BJ (cell line): ENCODE results near the gene YWHAE. TPM values are rescaled to one million over a fixed set of nuclear protein-coding genes. Genes with fewer than 3 reads are reported as not detected.

Experiments used
- CTCF ChIA-PET: fragments of 350-600 bp; formaldehyde crosslinking; extraction: SDS; loops from one replicate; lab custom pipeline; 2021; ENCODE audit warnings: antibody characterized with exemption, inconsistent platforms; lab: Yijun Ruan, JAX
- POLR2A ChIA-PET: fragments of 300-600 bp; sonication (Branson Sonifier 250); formaldehyde crosslinking; extraction: SDS; loops from one replicate; lab custom pipeline; 2021; ENCODE audit warnings: antibody characterized with exemption; lab: Charles Lee
- DNase-seq: peaks from one replicate; pipeline ENCODE4 v3.0.0-alpha.2; 2011; ENCODE audit warnings: low read depth
- H3K27me3 ChIP-seq: 2 replicates; pipeline ENCODE4 v1.6.0; 2011; ENCODE audit warnings: low read length; ENCODE audit not compliant: control insufficient read depth, insufficient read depth
- H3K36me3 ChIP-seq: 2 replicates; pipeline ENCODE4 v1.5.1; 2011; ENCODE audit warnings: low read length; ENCODE audit not compliant: control insufficient read depth, insufficient read depth
- H3K4me3 ChIP-seq: 2 replicates; pipeline ENCODE4 v1.5.1; 2011; ENCODE audit warnings: low read depth, mild to moderate bottlenecking, control low read depth, low read length
- polyA plus RNA-seq: library from polyadenylated mRNA; depleted of rRNA; stranded (reverse); fragments of >200 nt; gene quantifications from 2 replicates; pipeline ENCODE4 v1.2.3, GENCODE V29; 2011
- TF ChIP-seq, protein P1 (sequence below): IDR thresholded peaks from 2 replicates; pipeline ENCODE4 v1.5.1; 2011; ENCODE audit warnings: low read depth, mild to moderate bottlenecking, control low read depth, inconsistent platforms, low read length, moderate library complexity; ENCODE audit not compliant: insufficient read depth

The YWHAE gene
- polyA plus RNA-seq, 1 experiment, result 618 TPM

DNA sequence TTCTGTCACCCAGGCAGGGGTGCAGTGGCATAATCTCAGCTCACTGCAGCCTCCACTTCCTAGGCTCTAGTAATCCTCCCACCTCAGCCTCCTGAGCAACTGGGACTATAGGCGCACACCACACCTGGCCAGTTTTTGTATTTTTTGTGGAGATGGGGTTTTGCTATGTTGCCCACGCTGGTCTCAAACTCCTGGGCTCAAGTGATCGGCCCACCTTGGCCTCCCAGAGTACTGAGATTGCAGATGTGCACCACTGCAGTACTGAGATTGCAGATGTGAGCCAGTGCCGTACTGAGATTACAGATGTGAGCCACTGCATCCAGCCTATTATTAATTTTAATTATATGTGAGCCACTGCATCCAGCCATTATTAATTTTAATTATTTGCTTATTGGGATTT is 42.2 kb upstream of the YWHAE start:
- ChIA-PET POLR2A (interaction anchor here (0.7 kb wide), 1 partner anchor 76 kb away, joined by 4 read pairs; no protein-coding TSS in a partner anchor), CTCF (no interaction called here)
- DNase-seq, result no peak
- Histone ChIP-seq H3K4me3 (no peak overlapping the region), H3K27me3 (no peaks in the 10 kb centered on the region), H3K36me3 (peaks cover 1% of the 10 kb centered on the region)
- TF ChIP-seq, protein P1, sequence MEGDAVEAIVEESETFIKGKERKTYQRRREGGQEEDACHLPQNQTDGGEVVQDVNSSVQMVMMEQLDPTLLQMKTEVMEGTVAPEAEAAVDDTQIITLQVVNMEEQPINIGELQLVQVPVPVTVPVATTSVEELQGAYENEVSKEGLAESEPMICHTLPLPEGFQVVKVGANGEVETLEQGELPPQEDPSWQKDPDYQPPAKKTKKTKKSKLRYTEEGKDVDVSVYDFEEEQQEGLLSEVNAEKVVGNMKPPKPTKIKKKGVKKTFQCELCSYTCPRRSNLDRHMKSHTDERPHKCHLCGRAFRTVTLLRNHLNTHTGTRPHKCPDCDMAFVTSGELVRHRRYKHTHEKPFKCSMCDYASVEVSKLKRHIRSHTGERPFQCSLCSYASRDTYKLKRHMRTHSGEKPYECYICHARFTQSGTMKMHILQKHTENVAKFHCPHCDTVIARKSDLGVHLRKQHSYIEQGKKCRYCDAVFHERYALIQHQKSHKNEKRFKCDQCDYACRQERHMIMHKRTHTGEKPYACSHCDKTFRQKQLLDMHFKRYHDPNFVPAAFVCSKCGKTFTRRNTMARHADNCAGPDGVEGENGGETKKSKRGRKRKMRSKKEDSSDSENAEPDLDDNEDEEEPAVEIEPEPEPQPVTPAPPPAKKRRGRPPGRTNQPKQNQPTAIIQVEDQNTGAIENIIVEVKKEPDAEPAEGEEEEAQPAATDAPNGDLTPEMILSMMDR, result no peak

DNA sequence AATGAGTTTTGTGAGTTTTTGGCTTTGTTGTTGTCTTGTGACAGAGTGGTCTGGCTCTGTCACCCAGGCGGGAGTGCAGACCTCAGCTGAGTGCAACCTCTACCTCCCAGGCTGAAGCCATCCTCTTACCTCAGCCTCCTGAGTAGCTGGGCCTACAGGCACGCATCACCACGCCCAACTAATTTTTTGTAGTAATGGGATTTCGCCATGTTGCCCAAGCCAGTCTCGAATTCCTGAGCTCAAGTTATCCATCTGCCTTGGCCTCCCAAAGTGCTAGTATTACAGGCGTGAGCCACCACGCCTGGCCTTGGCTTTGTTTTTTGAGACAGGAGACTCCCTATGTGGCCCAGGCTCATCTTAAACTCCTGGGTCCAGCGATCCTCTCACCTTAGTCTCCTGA is 40.9 kb upstream of the YWHAE start:
- ChIA-PET CTCF (interaction anchor here (0.7 to 1.5 kb wide), 2 partner anchors 16 to 174 kb away, joined by 3 to 4 read pairs; partner anchors contain the start of gene CRK), POLR2A (no interaction called here)
- no peak for DNase-seq
- Histone ChIP-seq H3K36me3 (peaks cover 5% of the 10 kb centered on the region), H3K27me3 (no peaks in the 10 kb centered on the region), H3K4me3 (no peak overlapping the region)
- TF ChIP-seq, protein P1, result no peak

DNA sequence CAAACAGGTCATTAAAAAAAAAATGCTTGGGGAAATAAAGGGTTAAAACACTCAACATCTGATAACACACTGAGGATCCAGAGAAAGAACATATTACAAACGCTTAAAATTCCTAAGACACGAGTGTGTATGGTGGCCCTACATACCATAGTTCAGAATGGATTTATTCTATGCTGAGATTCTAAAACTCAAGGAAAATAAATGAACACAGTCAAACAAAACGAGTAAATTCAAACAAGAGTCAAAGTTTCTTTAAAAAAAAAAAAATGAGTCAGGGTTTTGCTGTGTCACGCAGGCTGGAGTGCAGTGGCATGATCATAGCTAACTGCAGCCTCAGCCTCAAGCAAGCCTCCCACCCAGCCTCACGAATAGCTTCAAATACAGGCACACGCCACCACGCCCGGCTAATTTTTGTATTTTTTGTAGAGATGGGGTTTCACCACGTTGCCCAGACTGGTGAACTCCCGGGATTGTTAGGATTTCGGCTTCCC is 38.6 kb upstream of the YWHAE start:
- H3K36me3 ChIP-seq, result peaks cover 11% of the 10 kb centered on the region
- DNase-seq, result no peak
- CTCF ChIA-PET, result interaction anchor here (0.6 to 0.7 kb wide), 2 partner anchors 15 to 240 kb away, joined by 3 read pairs; no protein-coding TSS in a partner anchor
- POLR2A ChIA-PET, result no interaction called here
- H3K4me3 ChIP-seq, result no peak overlapping the region
- H3K27me3 ChIP-seq, result no peaks in the 10 kb centered on the region
- TF ChIP-seq, protein P1, result no peak

DNA sequence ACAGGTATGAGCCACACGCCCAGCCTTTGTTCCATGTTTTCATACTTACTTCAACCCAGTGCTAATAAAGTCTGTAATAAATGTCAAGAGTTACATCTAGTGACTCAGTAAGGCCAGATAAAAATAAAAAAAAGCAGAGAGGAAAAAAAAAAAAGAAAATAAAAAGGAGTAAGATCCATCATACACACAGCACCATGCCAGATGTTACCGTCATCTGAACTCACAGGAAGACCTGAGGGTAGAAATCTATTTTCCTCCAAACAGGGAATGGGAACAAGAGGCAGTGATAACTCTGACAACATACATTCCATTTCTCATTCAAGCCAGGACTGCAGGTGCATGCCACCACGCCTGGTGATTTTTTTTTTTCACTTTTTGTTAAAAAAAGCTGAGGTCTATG is 35.3 kb upstream of the YWHAE start:
- Histone ChIP-seq H3K4me3 (no peak overlapping the region), H3K27me3 (no peaks in the 10 kb centered on the region), H3K36me3 (peaks cover 14% of the 10 kb centered on the region)
- ChIA-PET CTCF (no interaction called here), POLR2A (no interaction called here)
- DNase-seq, result no peak
- TF ChIP-seq, protein P1, result no peak

DNA sequence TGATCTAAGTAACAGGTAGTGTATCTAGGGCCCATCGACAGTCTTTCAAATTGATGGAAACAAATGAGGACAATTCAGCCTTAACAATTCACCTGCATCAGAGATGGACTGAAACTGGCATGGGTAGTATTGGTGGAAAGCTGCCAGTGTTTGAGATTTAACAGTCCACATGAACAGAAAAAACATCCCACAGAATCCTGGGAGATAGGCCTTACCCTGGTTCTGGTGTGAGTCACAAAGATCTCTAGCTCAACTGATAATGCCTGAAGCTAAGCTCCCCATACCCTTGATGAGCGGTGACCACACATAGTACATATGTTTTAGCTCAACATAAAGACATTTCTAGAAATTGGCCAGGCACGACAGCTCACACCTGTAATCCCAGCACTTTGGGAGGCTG is 34.1 kb upstream of the YWHAE start:
- TF ChIP-seq, protein P1, result no peak
- POLR2A ChIA-PET, result no interaction called here
- Histone ChIP-seq H3K4me3 (no peak overlapping the region), H3K27me3 (no peaks in the 10 kb centered on the region), H3K36me3 (peaks cover 14% of the 10 kb centered on the region)
- DNase-seq, result no peak
- CTCF ChIA-PET, result interaction anchor here (0.7 kb wide), 1 partner anchor 54 kb away, joined by 3 read pairs; no protein-coding TSS in a partner anchor
